Skeletal muscle tissue (tissue), 4 donors: ENCODE results near the gene TRIM38. TPM values are rescaled to one million over a fixed set of nuclear protein-coding genes. Genes with fewer than 3 reads are reported as not detected.

Experiments
- H3K27ac ChIP-seq: one replicate; pipeline ENCODE4 v1.7.0; 2013; ENCODE audit warnings: mild to moderate bottlenecking, low read depth, low read length, inconsistent platforms
- H3K27me3 ChIP-seq, 3 donors: one replicate each; pipeline ENCODE4 v1.7.0; 2013; ENCODE audit warnings: low read length in 3 of 3; ENCODE audit not compliant: control insufficient read depth in 3 of 3, insufficient read depth in 3 of 3
- H3K36me3 ChIP-seq, 3 donors: one replicate each; pipeline ENCODE4 v1.7.0; 2013; ENCODE audit warnings: low read length in 3 of 3; ENCODE audit not compliant: control insufficient read depth in 3 of 3, insufficient read depth in 3 of 3
- H3K4me1 ChIP-seq, 3 donors: one replicate each; pipeline ENCODE4 v1.7.0; 2013; ENCODE audit warnings: low read length in 3 of 3, mild to moderate bottlenecking in 3 of 3; ENCODE audit not compliant: control insufficient read depth in 3 of 3, insufficient read depth in 3 of 3
- H3K4me3 ChIP-seq, 3 donors: one replicate each; pipeline ENCODE4 v1.7.0; 2013; ENCODE audit warnings: low read length in 3 of 3
- H3K9ac ChIP-seq, 3 donors: one replicate each; pipeline ENCODE4 v1.7.0; 2013; ENCODE audit warnings: low read length in 3 of 3, mild to moderate bottlenecking in 3 of 3, moderate library complexity in 2 of 3, low read depth in 1 of 3
- H3K9me3 ChIP-seq, 3 donors: one replicate each; pipeline ENCODE4 v1.7.0; 2013; ENCODE audit warnings: low read length in 3 of 3; ENCODE audit not compliant: control insufficient read depth in 3 of 3
- total RNA-seq: library from RNA; depleted of rRNA; stranded (reverse); fragments of >200 nt; gene quantifications from one replicate; pipeline ENCODE4 v1.2.3, GENCODE V29; 2014
- donor health status: Osteomylitis.

Gene TRIM38
- 5.2 TPM for total RNA-seq

- Histone ChIP-seq H3K36me3 (peaks cover 10 to 21% (median 15%) of the 10 kb centered on the region in 3 donors), H3K9ac (peak within 1 kb of the TSS; percentile 84 to 92 (median 84)), H3K9me3 (no peaks in the 10 kb centered on the region), H3K27me3 (no peaks in the 10 kb centered on the region), H3K4me1 (peaks cover 21 to 32% (median 30%) of the 10 kb centered on the region in 3 donors), H3K4me3 (peak within 1 kb of the TSS; percentile 68 to 94 (median 75)), H3K27ac (peak within 1 kb of the TSS; percentile 91)
These were observed at the start of gene TRIM38 for GRCh38 chr6:25962149-25963127. Gene TRIM38 (plus strand): TSS chr6:25962802. CDS start chr6:25966523, 3,721 bp downstream.

GRCh38 chr6:25913741-25914140, 48.9 kb upstream of the TRIM38 start:
- Histone ChIP-seq H3K9me3 (no peaks in the 10 kb centered on the region), H3K27me3 (peaks cover 0 to 3% (median 0%) of the 10 kb centered on the region in 3 donors), H3K36me3 (no peaks in the 10 kb centered on the region), H3K9ac (no peak overlapping the region), H3K4me3 (no peak overlapping the region), H3K27ac (no peak overlapping the region), H3K4me1 (no peaks in the 10 kb centered on the region)

GRCh38 chr6:25916330-25916729, 46.3 kb upstream of the TRIM38 start:
- Histone ChIP-seq H3K4me3 (no peak overlapping the region), H3K27me3 (peaks cover 0 to 3% (median 0%) of the 10 kb centered on the region in 3 donors), H3K9ac (no peak overlapping the region), H3K27ac (no peak overlapping the region), H3K36me3 (no peaks in the 10 kb centered on the region), H3K9me3 (no peaks in the 10 kb centered on the region), H3K4me1 (no peaks in the 10 kb centered on the region)

GRCh38 chr6:25916789-25917490, 45.7 kb upstream of the TRIM38 start:
- peaks cover 0 to 3% (median 0%) of the 10 kb centered on the region in 3 donors for H3K27me3 ChIP-seq
- H3K27ac ChIP-seq = no peak overlapping the region
- H3K9me3 ChIP-seq = no peaks in the 10 kb centered on the region
- H3K4me3 ChIP-seq = no peak overlapping the region
- no peaks in the 10 kb centered on the region for H3K36me3 ChIP-seq
- no peaks in the 10 kb centered on the region for H3K4me1 ChIP-seq
- H3K9ac ChIP-seq = no peak overlapping the region

- Histone ChIP-seq H3K9me3 (no peaks in the 10 kb centered on the region), H3K4me1 (no peaks in the 10 kb centered on the region), H3K4me3 (no peak overlapping the region), H3K9ac (no peak overlapping the region), H3K27me3 (peaks cover 0 to 3% (median 0%) of the 10 kb centered on the region in 3 donors), H3K27ac (no peak overlapping the region), H3K36me3 (no peaks in the 10 kb centered on the region)
These were observed 44.4 kb upstream of the TRIM38 start for GRCh38 chr6:25918083-25918683.

- no peaks in the 10 kb centered on the region for H3K9me3 ChIP-seq
- H3K9ac ChIP-seq = no peak overlapping the region
- H3K36me3 ChIP-seq = no peaks in the 10 kb centered on the region
- H3K4me1 ChIP-seq = no peaks in the 10 kb centered on the region
- H3K27me3 ChIP-seq = peaks cover 0 to 3% (median 0%) of the 10 kb centered on the region in 3 donors
- no peak overlapping the region for H3K27ac ChIP-seq
- H3K4me3 ChIP-seq = no peak overlapping the region
These were observed 42.9 kb upstream of the TRIM38 start for GRCh38 chr6:25919657-25920056.

GRCh38 chr6:25921525-25922203, 40.9 kb upstream of the TRIM38 start:
- no peak overlapping the region for H3K27ac ChIP-seq

GRCh38 chr6:25922301-25922700, 40.3 kb upstream of the TRIM38 start:
- Histone ChIP-seq H3K9me3 (no peaks in the 10 kb centered on the region), H3K27ac (no peak overlapping the region), H3K36me3 (no peaks in the 10 kb centered on the region), H3K27me3 (no peaks in the 10 kb centered on the region), H3K4me1 (no peaks in the 10 kb centered on the region), H3K9ac (no peak overlapping the region), H3K4me3 (no peak overlapping the region)

More at GRCh38 chr6:25921525-25922203, 40.9 kb upstream of the TRIM38 start:
- H3K4me3 ChIP-seq = no peak overlapping the region
- H3K9me3 ChIP-seq = no peaks in the 10 kb centered on the region
- no peaks in the 10 kb centered on the region for H3K36me3 ChIP-seq
- no peaks in the 10 kb centered on the region for H3K4me1 ChIP-seq
- H3K9ac ChIP-seq = no peak overlapping the region
- no peaks in the 10 kb centered on the region for H3K27me3 ChIP-seq

GRCh38 chr6:25925876-25926275, 36.7 kb upstream of the TRIM38 start:
- H3K4me3 ChIP-seq = no peak overlapping the region
- H3K9ac ChIP-seq = no peak overlapping the region
- H3K36me3 ChIP-seq = no peaks in the 10 kb centered on the region
- H3K9me3 ChIP-seq = no peaks in the 10 kb centered on the region
- H3K4me1 ChIP-seq = no peaks in the 10 kb centered on the region
- no peaks in the 10 kb centered on the region for H3K27me3 ChIP-seq
- no peak overlapping the region for H3K27ac ChIP-seq
